HG03558 (cell line): ENCODE results near the gene MOAP1.
"Not testable (repeated sequence)": the region's sequence is repeated elsewhere in the genome, so short reads cannot be mapped to it uniquely, and the experiment has no call there.

Source experiments
- ATAC-seq: cut with Tn5 transposase; IDR thresholded peaks from one replicate; pipeline ENCODE4 v1.9.1; 2021; ENCODE audit warnings: moderate number of reproducible peaks; ENCODE audit not compliant: unreplicated experiment; ENCODE audit errors: extremely low read depth

Gene MOAP1

DNA sequence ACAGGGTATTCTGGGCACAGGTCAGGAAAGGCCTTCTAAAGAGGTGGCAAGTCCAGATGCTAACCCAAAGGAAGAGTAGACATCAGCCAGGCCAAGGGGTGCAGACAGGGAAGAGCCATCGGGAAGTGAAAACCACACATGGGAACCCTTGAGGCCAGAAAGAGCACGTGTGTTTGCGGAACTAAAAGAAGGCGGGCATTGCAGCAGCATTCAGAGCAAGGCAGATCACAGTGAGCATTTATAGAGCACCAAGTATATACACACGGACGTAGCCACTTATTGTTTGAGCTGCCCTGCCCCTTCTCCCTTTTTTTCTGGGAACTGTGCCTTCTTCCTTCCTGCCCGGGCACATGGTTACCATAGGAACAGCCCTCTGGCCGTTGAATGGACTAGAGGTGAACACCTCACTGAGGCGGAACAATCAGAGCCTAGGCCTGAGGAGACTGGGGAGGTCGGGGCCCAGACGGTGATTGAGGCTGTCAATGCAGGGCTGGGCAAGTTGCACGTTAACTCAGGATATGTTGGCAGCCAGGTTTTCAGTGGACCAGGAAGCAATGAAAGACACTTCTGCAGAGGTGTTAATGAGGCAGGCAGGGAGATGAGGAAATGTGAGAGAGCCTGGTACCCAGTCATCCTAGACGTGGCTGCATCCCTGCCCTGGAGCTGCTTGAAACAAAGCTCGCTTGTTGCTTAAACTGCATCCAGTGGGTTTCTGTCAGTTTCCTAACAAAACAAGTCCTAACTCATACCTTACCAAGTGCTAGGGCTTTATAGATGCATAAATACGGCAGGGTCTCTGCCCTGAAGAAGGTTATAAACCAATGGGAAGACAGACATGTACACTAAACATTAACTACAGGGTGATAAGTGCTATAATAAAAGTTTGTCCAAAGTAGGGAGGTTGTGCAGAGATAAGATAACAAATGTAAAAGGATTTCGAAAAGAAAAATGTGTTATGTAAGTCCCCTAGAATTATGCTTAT lies 34.2 kb downstream of the MOAP1 start:
- no peak for ATAC-seq

DNA sequence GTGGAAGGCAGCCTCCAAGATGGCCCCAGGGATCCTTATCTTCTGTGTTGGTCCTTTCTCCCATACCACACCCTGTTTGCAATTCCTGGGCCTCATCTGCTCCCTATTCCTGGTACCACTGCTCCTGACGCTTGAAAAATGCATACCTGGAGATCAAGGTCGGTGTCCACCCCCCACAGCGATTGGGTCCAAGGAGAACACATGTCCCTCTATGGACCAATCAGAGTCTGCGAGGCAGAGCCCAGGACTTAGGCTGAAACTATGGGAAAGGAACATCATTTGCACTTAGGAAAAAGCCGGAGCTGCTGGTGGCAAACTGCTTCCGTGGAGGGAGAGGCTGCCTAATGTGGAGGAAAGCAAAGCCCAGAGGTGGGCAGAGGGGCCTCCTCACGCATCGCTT lies 35.7 kb downstream of the MOAP1 start:
- ATAC-seq = no peak

DNA sequence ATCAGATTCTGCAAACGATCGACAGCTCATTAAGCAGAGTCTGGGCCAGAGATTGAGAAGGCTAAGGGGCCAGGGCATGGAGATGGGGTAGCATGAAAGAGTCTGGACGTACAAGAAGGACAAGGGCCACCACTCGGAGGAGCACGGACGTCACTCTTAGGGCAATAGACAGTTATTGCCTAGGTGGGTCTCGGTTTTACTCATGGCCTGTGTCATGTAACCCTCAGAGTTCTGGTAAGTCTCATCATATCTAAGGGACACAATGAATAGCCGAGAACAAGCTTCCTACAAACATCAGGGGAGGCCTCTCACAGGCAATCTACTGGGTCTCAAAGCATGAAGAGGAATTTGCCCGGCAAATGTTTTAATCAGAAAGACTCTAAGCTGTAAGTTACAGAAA lies 38.6 kb downstream of the MOAP1 start:
- no peak for ATAC-seq

DNA sequence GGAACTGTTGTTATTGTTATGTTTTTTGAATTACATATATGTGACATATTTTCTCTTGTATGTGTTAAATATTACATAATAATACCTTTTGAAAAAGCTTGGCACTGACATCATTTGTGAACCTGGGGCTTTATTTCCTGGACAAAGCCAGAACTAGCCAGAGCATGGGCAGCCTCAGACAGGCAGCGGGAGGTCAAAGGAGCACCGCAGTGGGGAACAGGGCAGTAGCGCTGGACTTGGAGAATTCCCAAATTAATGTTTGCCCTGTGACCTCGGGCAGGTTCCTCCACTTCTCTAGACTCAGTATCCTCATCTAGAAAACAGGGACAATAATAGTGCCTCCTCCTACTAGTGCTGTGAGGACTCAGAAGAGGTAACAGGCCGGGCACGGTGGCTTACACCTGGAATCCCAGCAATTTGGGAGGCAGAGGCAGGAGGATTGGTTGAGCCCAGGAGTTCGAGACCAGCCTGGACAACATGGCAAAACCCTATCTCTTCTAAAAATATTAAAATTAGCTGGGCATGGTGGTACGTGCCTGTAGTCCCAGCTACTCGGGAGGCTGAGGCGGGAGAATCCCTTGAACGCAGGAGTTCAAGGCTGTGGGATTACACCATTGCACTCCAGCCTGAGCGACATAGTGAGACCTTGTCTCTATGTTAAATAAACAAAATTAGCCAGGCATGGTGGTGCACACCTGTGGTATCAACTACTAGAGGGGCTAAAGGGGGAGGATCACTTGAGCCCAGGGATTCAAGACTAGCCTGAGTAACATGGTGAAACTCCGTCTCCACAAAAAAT lies 41.6 kb downstream of the MOAP1 start:
- ATAC-seq = no peak

DNA sequence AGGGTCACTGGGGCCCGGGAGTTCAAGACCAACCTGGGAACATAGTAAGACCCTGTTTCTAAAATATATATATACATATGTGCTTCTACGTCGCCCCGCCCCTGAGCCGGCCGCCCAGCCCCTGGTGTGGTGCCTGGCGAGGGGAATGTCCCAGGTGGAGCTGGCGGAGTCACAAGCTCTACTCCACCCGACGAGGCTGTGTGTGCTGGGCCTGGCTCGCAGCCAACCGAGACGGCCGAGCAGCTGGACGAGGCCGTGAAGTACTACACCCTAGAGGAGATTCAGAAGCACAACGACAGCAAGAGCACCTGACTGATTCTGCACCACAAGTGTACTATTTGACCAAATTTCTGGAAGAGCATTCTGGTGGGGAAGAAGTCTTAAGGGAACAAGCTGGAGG lies 46.8 kb downstream of the MOAP1 start:
- ATAC-seq = no peak

DNA sequence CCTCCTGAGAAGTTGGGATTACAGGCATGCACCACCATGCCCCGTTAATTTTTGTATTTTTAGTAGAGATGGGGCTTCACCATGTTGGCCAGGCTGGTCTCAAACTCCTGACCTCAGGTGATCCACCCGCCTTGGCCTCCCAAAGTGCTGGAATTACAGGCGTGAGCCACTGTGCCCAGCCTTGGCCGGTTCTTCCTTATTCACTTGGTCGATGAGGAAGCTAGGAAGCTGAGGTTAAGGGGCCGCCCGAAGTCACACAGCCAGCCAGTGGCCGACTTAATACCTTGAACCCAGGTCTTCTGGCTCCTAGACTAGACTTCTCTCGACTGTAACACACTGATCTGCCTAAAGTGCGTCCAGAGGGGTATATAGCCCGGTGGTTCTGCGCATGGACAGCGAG lies 48.2 kb downstream of the MOAP1 start:
- not testable (repeated sequence) for ATAC-seq

DNA sequence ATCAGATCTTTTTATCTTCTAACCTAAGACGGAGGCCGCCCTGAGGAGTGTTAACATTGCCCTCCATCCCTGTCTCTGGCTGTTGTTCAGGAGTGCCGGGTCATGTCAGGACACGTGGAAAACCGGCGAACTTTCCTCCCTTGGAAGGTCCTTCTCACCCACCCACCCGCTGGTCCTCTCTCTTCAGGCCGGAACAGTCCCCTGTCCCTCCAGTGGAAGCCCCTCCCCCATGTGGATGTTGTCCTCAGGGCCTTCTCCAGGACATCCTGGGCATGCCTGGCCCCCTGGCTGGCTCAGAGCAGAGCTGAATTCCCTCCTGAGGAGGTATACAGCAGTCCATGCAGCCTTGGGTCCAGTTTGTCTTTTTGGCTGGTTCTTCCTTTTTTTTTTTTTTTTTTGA lies 48.7 kb downstream of the MOAP1 start:
- ATAC-seq = no peak

DNA sequence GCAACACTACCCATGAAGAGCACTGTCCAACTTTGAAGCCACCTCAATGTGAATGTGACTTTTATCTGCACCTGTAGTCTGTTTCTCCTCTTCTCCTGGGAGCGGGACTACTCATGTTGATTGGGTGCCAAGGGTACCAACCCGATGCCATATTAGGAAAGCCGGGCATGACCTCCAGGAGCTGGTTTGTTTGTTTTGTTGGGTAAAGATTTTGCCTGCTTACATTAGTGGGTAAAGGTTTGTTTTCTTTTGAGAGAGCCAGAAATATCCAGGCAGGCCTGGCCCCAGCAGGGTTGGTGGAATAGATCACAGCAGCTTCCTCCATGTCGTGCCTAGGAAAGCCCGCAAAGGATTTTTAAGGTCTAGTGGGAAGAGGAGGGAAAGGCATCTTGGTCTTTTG lies 49.3 kb downstream of the MOAP1 start:
- no peak for ATAC-seq

DNA sequence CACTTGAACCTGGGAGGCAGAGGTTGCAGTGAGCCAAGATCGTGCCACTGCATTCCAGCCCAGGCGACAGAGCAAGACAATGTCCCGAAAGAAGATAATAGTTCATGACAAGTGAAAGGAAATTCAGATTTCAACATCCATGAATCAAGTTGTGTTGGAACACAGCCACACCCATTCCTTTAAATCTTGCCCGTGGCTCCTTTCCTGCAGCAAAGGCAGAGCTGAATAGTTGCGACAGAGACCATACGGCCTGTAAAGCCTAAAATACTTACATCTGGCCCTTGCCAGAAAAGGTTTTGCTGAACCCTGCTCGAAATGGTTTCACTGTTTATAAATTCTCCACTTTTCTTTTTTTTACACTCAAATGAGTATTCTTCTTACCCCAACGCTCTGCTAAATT lies 51.2 kb downstream of the MOAP1 start:
- ATAC-seq = no peak

DNA sequence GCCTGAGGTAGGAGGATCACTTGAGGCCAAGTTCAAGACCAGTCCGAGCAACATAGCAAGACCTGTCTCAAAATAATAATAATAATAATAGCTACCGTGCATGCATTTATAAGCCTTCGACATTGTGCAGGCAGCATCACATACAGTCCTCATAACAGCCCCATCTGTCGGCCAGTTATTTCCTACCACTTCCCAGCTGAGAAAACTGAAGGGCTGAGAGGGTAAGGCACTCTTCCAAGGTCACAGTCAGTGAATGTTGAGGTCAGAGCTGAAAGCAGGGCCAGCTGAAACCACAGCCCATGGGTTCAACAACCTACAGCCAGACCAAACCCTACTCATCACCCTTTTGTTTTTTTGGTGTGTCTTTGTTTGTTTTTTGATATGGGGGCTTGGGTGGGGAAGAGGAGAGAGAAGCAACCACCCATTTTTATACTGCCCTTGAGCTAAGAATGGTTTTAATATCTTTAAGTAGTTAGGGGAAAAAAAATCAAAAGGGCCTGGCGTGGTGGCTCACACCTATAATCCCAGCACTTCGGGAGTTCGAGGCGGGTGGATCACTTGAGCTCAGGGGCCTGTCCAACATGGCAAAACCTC lies 52.1 kb downstream of the MOAP1 start:
- no peak for ATAC-seq
